Measurements from ENCODE around the gene CEACAM7. TPM values are rescaled to one million over a fixed set of nuclear protein-coding genes. Genes with fewer than 3 reads are reported as not detected.

The CEACAM7 gene
- total RNA-seq, 4 donors from 2014 or later: not detected

DNA sequence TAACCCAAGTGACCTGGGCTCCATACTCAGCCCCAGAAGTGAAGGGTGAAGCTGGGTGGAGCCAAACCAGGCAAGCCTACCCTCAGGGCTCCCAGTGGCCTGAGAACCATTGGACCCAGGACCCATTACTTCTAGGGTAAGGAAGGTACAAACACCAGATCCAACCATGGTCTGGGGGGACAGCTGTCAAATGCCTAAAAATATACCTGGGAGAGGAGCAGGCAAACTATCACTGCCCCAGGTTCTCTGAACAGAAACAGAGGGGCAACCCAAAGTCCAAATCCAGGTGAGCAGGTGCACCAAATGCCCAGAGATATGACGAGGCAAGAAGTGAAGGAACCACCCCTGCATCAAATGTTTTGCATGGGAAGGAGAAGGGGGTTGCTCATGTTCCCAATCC lies 6.1 kb upstream of the CEACAM7 start:
- no peak for DNase-seq
- peaks cover 0 to 1% (median 0%) of the 10 kb centered on the region in 4 donors for H3K4me1 ChIP-seq
- no peaks in the 10 kb centered on the region for H3K9me3 ChIP-seq
- no peak overlapping the region for H3K27ac ChIP-seq
- no peaks in the 10 kb centered on the region for H3K27me3 ChIP-seq
- no peaks in the 10 kb centered on the region for H3K36me3 ChIP-seq
- no peak overlapping the region for H3K4me3 ChIP-seq
- TF ChIP-seq CTCF (IDR thresholded peaks at IDR 0.05): no peak
- no peak for TF ChIP-seq POLR2A (IDR thresholded peaks at IDR 0.05)

DNA sequence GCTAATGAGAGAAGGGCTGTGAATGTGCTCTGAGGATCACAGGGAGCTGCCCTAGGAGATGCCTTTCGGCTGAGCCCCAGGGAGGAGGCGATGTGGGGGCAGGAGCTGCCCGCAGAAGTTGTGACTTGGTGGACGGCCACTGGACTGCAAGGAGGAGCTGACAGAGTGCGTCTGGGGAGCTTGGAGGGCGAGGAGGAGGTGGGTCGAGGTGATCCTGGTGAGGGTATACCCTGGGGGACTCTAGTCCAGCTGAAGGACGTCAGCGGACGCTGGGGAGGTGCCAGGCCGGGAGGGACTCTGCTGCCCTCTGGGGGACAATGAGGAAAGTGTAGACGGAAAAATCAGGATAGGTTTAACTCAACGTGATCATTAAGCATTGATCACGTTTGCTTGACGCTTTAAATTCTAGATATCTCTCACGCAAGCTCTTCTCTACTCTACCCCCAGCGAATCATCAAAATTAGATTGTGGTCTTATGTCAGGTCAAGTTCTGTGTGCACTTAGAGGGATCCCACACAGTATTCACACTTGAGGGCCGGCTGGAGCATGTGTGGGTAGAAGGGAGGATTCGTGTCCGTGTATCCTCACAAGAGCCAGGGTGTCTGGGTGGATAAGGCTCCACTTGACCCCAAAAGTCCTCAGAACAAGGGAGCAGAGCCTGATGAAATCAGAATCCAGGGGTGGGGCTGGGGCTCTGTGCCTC lies 3.3 kb upstream of the CEACAM7 start:
- Histone ChIP-seq H3K36me3 (no peaks in the 10 kb centered on the region), H3K27ac (no peak overlapping the region), H3K27me3 (no peaks in the 10 kb centered on the region)

DNA sequence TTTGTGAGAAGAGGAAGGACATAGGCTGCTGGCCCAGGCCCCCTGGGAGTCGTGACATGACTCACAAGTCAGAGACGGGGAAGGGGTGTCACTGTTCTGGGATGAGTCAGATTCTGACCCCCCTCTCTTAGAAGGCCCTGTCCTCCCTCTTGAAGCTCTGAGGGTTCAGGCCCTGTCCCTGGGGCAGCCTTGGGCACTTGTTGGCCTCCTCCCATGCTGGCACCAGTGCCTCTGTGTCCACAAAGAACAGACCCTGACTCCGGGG lies 2.7 kb upstream of the CEACAM7 start:
- no peak for TF ChIP-seq CTCF (IDR thresholded peaks at IDR 0.05)
- TF ChIP-seq POLR2A (IDR thresholded peaks at IDR 0.05): no peak
- no peaks in the 10 kb centered on the region for H3K9me3 ChIP-seq
- no peak for DNase-seq
- no peak overlapping the region for H3K4me3 ChIP-seq
- no peaks in the 10 kb centered on the region for H3K36me3 ChIP-seq
- H3K27ac ChIP-seq: no peak overlapping the region
- H3K4me1 ChIP-seq: no peaks in the 10 kb centered on the region
- no peaks in the 10 kb centered on the region for H3K27me3 ChIP-seq

More for the DNA sequence above, 3.3 kb upstream of the CEACAM7 start:
- H3K4me3 ChIP-seq: no peak overlapping the region
- no peaks in the 10 kb centered on the region for H3K9me3 ChIP-seq
- no peaks in the 10 kb centered on the region for H3K4me1 ChIP-seq
- DNase-seq: peak in 1 of 3 donors; percentile 52
- TF ChIP-seq POLR2A (IDR thresholded peaks at IDR 0.05): no peak
- TF ChIP-seq CTCF (IDR thresholded peaks at IDR 0.05): peak in 4 of 6 experiments; percentile 41 to 59 (median 54)

DNA sequence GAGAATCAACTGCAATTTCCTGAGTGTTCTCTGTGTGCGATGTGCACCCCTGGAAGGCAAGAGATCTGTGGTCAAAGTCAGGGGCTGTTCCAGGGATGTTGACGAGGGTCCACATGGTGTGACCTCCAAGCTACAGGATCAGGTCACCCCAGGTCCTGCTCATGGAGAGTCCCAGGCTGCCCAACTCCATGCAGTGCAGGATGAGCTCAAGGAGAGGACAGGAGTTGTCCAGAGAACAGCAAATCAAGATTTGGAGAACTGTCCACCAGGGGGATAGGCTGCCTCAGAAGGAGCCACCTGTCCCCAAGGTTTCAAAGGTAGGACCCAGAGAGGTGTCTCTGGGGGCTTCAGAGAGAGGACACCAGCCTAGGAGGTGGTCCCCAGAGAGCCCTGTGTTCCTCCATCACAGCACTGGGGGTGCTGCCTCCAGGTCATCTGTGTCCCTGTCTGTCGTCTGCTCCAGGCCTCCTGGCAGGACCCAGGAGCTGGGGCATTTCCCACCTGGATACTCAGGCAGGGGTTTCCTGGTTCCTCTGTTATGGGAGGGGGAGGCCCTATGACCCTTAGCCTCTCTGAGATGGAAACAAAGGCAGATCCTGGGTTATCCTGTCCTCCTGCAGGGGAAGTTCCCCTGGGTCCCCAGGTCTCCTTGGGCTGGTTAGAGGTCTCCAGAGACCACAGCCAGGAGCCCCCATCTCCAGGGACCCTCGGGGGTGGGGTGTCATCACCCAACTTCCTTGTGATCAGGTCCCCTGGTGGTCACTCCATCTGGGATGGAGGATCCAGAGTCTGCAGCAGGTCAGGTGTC lies 2.1 kb upstream of the CEACAM7 start:
- no peaks in the 10 kb centered on the region for H3K9me3 ChIP-seq
- H3K36me3 ChIP-seq: no peaks in the 10 kb centered on the region
- no peaks in the 10 kb centered on the region for H3K27me3 ChIP-seq
- peak in 1 of 3 donors; percentile 25 for DNase-seq
- no peak overlapping the region for H3K27ac ChIP-seq
- TF ChIP-seq CTCF (IDR thresholded peaks at IDR 0.05) (no peak), POLR2A (IDR thresholded peaks at IDR 0.05) (no peak)
- H3K4me1 ChIP-seq: no peaks in the 10 kb centered on the region
- no peak overlapping the region for H3K4me3 ChIP-seq

DNA sequence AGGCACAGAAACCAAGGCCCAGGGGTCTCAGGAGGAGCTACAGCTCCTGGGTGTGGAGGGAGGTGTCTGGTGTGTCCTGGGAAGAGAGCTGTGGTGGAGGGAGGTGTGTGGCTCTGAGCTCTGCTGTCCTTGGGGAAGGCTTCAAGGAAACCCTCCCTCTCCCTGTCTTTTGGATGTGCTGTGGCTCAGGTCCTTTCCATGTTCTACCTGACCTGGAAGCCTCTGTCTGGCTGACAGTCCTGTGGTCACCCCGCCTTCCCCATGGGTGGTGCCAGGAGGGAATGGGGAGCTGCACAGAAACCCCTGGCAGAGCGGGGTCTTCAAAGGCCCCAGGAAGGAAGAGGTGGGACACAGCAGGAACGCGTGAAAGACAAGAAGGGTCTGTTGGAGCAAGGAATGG lies 617 bp upstream of the CEACAM7 start:
- Histone ChIP-seq H3K4me3 (no peak overlapping the region), H3K27me3 (no peaks in the 10 kb centered on the region), H3K27ac (no peak overlapping the region), H3K4me1 (no peaks in the 10 kb centered on the region), H3K36me3 (no peaks in the 10 kb centered on the region), H3K9me3 (no peaks in the 10 kb centered on the region)
- no peak for DNase-seq
- TF ChIP-seq CTCF (IDR thresholded peaks at IDR 0.05) (no peak), POLR2A (IDR thresholded peaks at IDR 0.05) (no peak)

Data from Peyer's patch (tissue), 4 donors.